ENCODE results near the gene DKK3. TPM values are rescaled to one million over a fixed set of nuclear protein-coding genes. Genes with fewer than 3 reads are reported as not detected.

The DKK3 gene
- total and polyA plus RNA-seq, 2 experiments from 2014 or later: 16.8 to 31.1 TPM

DNA sequence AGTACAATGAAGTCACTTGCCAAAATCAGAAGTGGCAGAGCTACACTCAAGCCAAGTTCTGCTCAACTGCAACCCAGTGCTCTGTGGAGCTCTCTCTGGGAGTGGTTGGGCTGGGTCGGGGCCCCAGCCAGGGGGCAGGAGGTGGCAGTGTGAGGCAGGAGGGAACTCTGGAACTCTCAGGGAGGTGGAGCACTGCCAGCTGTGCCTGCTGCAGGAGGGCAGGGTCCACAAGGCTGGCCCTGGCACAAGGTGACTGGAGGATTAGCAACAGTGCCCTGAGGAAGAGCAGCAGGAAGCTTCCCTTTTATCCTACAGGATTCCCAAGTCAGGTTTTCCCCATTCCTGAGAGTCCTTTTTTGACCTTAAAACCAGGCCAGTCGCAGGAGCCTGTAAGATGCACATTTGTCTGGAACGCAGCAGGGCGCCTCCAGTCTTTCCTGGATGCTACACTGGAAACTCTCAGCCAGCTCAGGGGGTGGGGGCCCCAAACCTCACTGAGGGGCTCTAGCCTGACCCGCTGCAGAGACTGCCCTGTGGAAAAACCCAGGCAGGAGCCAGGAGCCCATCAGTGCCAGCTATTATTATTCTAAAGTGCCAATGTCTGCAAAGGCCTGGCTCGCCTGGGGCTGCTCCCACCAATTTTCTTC, 31.8 kb downstream of the DKK3 start (continued):
- TF ChIP-seq REST (IDR thresholded peaks at IDR 0.05; ENCODE audit: unreplicated experiment) (no peak), CTCF (conservative IDR thresholded peaks at IDR 0.05; ENCODE audit: low read depth in 2 of 2) (no peak)

GRCh38 chr11:11975201-11976092, 33.0 kb downstream of the DKK3 start:
- Mint-ChIP-seq H3K4me3 (no peak overlapping the region), H3K4me1 (peaks cover 23% of the 10 kb centered on the region), H3K27me3 (ENCODE audit: insufficient read depth, low read depth, poor library complexity) (peaks cover 2% of the 10 kb centered on the region), H3K36me3 (ENCODE audit: low read depth) (peaks cover 3% of the 10 kb centered on the region; the same call in 2 of the 3 replicates), H3K27ac (no peak overlapping the region), H3K9me3 (no peaks in the 10 kb centered on the region)
- no peak for DNase-seq (ENCODE audit: low spot score)
- Histone ChIP-seq H4K20me1 (replicated peaks; ENCODE audit: insufficient read depth) (no peaks in the 10 kb centered on the region), H3K79me2 (replicated peaks; ENCODE audit: insufficient read depth) (no peaks in the 10 kb centered on the region), H3K4me2 (no peak overlapping the region), H3F3A (replicated peaks; ENCODE audit: low read depth) (no peaks in the 10 kb centered on the region), H3K27ac (ENCODE audit: low read depth) (no peak overlapping the region), H3K27me3 (ENCODE audit: insufficient read depth) (no peaks in the 10 kb centered on the region), H3K4me1 (ENCODE audit: insufficient read depth) (peaks cover 13% of the 10 kb centered on the region; the same call in 1 of the 2 replicates), H3K9me2 (ENCODE audit: insufficient read depth) (no peaks in the 10 kb centered on the region), H2AFZ (no peak overlapping the region), H3K4me3 (no peak overlapping the region), H3K36me3 (ENCODE audit: insufficient read depth) (no peaks in the 10 kb centered on the region)
- no peak for ATAC-seq
- TF ChIP-seq CREB1 (CRISPR knock-in tag; IDR thresholded peaks at IDR 0.05; ENCODE audit: low read depth) (no peak), NANOG (IDR thresholded peaks at IDR 0.05; ENCODE audit: borderline replicate concordance) (no peak), ZNF114 (CRISPR knock-in tag; IDR thresholded peaks at IDR 0.05) (no peak), JUNB (IDR thresholded peaks at IDR 0.05; ENCODE audit: unreplicated experiment) (no peak), POLR2AphosphoS5 (IDR thresholded peaks at IDR 0.05; ENCODE audit: low read depth) (no peak), REST (IDR thresholded peaks at IDR 0.05; ENCODE audit: unreplicated experiment) (no peak), EZH2 (IDR thresholded peaks at IDR 0.05; ENCODE audit: low read depth, unreplicated experiment) (no peak)
